Measurements from ENCODE around the gene SAXO2. TPM values are rescaled to one million over a fixed set of nuclear protein-coding genes. Genes with fewer than 3 reads are reported as not detected.
"Not testable (repeated sequence)": the region's sequence is repeated elsewhere in the genome, so short reads cannot be mapped to it uniquely, and the experiment has no call there.

Gene SAXO2
- total and polyA plus RNA-seq, 10 of the 15 experiments (the other 5 are each of a cell fraction or from before 2014, with no cell fraction given), result 0.06 to 2.3 (median 1.4) TPM

DNA sequence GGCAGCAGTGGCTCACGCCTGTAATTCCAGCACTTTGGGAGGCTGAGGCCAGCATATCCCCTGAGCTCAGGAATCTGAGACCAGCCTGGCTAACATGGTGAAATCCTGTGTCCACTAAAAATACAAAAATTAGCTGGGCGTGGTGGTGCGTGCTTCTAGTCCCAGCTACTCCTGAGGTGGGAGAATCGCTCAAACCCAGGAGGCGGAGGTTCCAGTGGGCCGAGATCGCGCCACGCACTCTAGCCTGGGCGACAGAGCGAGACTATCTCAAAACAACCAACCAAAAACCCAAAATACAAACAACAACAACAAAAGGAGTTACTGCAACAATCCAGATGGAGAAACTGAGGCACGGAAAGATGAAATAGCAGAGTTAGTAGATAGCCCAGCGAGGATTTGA, 35.4 kb downstream of the SAXO2 start:
- DNase-seq (ENCODE audit: low read depth, low spot score) (no peak), FAIRE-seq (no peak), ATAC-seq (no peak)
- in situ Hi-C loops (cut with MboI), result no loop called here
- no peak overlapping the region for H3K9ac ChIP-seq (ENCODE audit: control insufficient read depth, insufficient read depth, low read length)
- CTCF ChIA-PET, result no interaction called here
- no peak overlapping the region; the same call in 1 of the 2 replicates for H2AFZ ChIP-seq (ENCODE audit: control insufficient read depth, low read depth, low read length)
- intact Hi-C loops (cut with micrococcal nuclease; ENCODE audit: unreplicated experiment), result no loop called here
- no peak for TF ChIP-seq NR2C2 (IDR thresholded peaks at IDR 0.05; ENCODE audit: borderline replicate concordance, control insufficient read depth, insufficient read length, low read depth)
- TF ChIP-seq, protein P1, sequence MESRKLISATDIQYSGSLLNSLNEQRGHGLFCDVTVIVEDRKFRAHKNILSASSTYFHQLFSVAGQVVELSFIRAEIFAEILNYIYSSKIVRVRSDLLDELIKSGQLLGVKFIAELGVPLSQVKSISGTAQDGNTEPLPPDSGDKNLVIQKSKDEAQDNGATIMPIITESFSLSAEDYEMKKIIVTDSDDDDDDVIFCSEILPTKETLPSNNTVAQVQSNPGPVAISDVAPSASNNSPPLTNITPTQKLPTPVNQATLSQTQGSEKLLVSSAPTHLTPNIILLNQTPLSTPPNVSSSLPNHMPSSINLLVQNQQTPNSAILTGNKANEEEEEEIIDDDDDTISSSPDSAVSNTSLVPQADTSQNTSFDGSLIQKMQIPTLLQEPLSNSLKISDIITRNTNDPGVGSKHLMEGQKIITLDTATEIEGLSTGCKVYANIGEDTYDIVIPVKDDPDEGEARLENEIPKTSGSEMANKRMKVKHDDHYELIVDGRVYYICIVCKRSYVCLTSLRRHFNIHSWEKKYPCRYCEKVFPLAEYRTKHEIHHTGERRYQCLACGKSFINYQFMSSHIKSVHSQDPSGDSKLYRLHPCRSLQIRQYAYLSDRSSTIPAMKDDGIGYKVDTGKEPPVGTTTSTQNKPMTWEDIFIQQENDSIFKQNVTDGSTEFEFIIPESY (IDR thresholded peaks at IDR 0.05), result no peak
- H3K79me2 ChIP-seq (ENCODE audit: control insufficient read depth, insufficient read depth, low read length), result no peaks in the 10 kb centered on the region
- SMC1A ChIA-PET (ENCODE audit: uncharacterized antibody, unreplicated experiment), result no interaction called here
- H3K4me3 ChIP-seq, result no peak overlapping the region; the same call in 1 of the 2 replicates
- no peaks in the 10 kb centered on the region for H4K20me1 ChIP-seq (ENCODE audit: control insufficient read depth, insufficient read depth)
- H3K27me3 ChIP-seq (replicated peaks in 1 of 2; ENCODE audit: control insufficient read depth in 2 of 2, insufficient read depth in 2 of 2, low read length in 1 of 2), result no peaks in the 10 kb centered on the region
- RAD21 ChIA-PET (ENCODE audit: unreplicated experiment), result no interaction called here
- no peaks in the 10 kb centered on the region for H3K36me3 ChIP-seq (ENCODE audit: control insufficient read depth in 2 of 2, insufficient read depth in 2 of 2, low read length in 1 of 2)
- H3K4me2 ChIP-seq (ENCODE audit: control insufficient read depth, insufficient read depth), result peak overlapping the region; percentile 59
- WGBS (ENCODE audit: insufficient coverage, insufficient replicate concordance, low lambda C conversion rate, missing lambda C conversion rate), result 73% methylated on average over 13 of the region's 13 CpGs
- no peaks in the 10 kb centered on the region for H3K9me3 ChIP-seq (replicated peaks; ENCODE audit: control insufficient read depth, insufficient read depth, low read length)
- no peaks in the 10 kb centered on the region for H3K4me1 ChIP-seq (ENCODE audit: control insufficient read depth, insufficient read depth, low read length)
- H3K27ac ChIP-seq (ENCODE audit: control insufficient read depth, insufficient read depth), result no peak overlapping the region
- POLR2A ChIA-PET, result no interaction called here
- BruUV-seq (replicated peaks), result no TSS peak

DNA sequence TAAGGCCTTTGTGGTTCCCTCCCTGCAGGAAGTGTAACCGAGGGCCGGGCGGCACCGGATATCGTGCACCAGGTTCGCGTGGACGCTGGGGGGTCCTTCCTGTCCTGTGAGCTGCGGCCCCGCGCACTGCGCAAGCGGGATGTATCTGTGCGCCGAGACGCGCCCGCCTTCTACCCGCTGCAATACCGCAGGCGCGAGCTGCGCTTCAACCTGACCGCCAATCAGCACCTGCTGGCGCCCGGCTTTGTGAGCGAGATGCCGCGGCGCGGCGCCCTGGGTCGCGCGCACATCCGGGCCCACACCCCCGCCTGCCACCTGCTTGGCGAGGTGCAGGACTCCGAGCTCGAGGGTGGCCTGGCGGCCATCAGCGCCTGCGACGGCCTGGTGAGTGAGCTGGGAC, 35.9 kb downstream of the SAXO2 start:
- Histone ChIP-seq H4K20me1 (ENCODE audit: control insufficient read depth, insufficient read depth) (no peaks in the 10 kb centered on the region), H3K9ac (ENCODE audit: control insufficient read depth, insufficient read depth, low read length) (no peak overlapping the region), H3K4me1 (ENCODE audit: control insufficient read depth, insufficient read depth, low read length) (no peaks in the 10 kb centered on the region), H3K27me3 (replicated peaks in 1 of 2; ENCODE audit: control insufficient read depth in 2 of 2, insufficient read depth in 2 of 2, low read length in 1 of 2) (0 out of 4 replicates have a peak, but pooled peaks cover 0 to 2% of the 10 kb centered on the region in 2 experiments), H3K4me3 (no peak overlapping the region; the same call in 1 of the 2 replicates), H3K9me3 (replicated peaks; ENCODE audit: control insufficient read depth, insufficient read depth, low read length) (no peaks in the 10 kb centered on the region), H3K27ac (ENCODE audit: control insufficient read depth, insufficient read depth) (no peak overlapping the region), H3K4me2 (ENCODE audit: control insufficient read depth, insufficient read depth) (peak overlapping the region; percentile 59), H3K79me2 (ENCODE audit: control insufficient read depth, insufficient read depth, low read length) (no peaks in the 10 kb centered on the region), H2AFZ (ENCODE audit: control insufficient read depth, low read depth, low read length) (peak overlapping the region; percentile 34), H3K36me3 (ENCODE audit: control insufficient read depth in 2 of 2, insufficient read depth in 2 of 2, low read length in 1 of 2) (no peaks in the 10 kb centered on the region)
- ChIA-PET SMC1A (ENCODE audit: uncharacterized antibody, unreplicated experiment) (no interaction called here), RAD21 (ENCODE audit: unreplicated experiment) (no interaction called here), POLR2A (no interaction called here), CTCF (no interaction called here)
- peak; percentile 18; the same call in 1 of the 2 replicates for TF ChIP-seq POLR2A (IDR thresholded peaks at IDR 0.05; ENCODE audit: low read depth, low read length)
- TF ChIP-seq RAD21 (IDR thresholded peaks at IDR 0.05; ENCODE audit: insufficient read depth, low read depth, low read length), result no peak
- TF ChIP-seq NFYB (IDR thresholded peaks at IDR 0.05; ENCODE audit: insufficient read depth, low read depth, low read length), result no peak
- intact Hi-C loops (cut with micrococcal nuclease; ENCODE audit: unreplicated experiment), result no loop called here
- DNase-seq (ENCODE audit: low read depth, low spot score) (no peak), ATAC-seq (peak; percentile 35), FAIRE-seq (no peak)
- BruUV-seq (replicated peaks), result no TSS peak
- WGBS (ENCODE audit: insufficient coverage, insufficient replicate concordance, low lambda C conversion rate, missing lambda C conversion rate), result 42% methylated on average over 41 of the region's 44 CpGs
- in situ Hi-C loops (cut with MboI), result no loop called here

DNA sequence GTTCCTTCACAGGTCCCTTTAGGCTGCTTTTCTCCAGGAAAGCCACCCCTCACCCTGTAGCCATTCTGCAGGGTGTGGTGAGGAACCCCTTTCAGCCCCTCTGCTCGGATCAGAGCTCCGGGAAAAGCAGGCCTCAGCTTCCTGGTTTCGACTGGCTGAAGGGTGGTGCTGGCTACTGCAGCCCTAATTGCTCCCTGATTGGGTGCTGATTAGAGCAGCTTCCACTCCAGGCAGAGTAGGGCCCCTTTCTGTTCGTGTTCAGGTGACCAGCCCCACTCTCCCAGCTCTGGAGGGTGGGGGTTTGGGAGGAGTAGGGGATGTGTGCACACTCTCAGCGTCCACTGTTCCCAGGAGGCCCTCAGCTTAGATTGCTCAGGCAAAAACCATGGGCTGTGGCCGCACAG, 36.9 kb downstream of the SAXO2 start:
- POLR2A ChIA-PET; H3K4me2 ChIP-seq (ENCODE audit: control insufficient read depth, insufficient read depth); ATAC-seq; SMC1A ChIA-PET (ENCODE audit: uncharacterized antibody, unreplicated experiment); H3K4me3 ChIP-seq; H4K20me1 ChIP-seq (ENCODE audit: control insufficient read depth, insufficient read depth); H3K4me1 ChIP-seq (ENCODE audit: control insufficient read depth, insufficient read depth, low read length); H3K36me3 ChIP-seq (ENCODE audit: control insufficient read depth in 2 of 2, insufficient read depth in 2 of 2, low read length in 1 of 2); H3K79me2 ChIP-seq (ENCODE audit: control insufficient read depth, insufficient read depth, low read length); RAD21 ChIA-PET (ENCODE audit: unreplicated experiment); H3K27me3 ChIP-seq (replicated peaks in 1 of 2; ENCODE audit: control insufficient read depth in 2 of 2, insufficient read depth in 2 of 2, low read length in 1 of 2); H3K27ac ChIP-seq (ENCODE audit: control insufficient read depth, insufficient read depth); intact Hi-C loops (cut with micrococcal nuclease; ENCODE audit: unreplicated experiment); H3K9me3 ChIP-seq (replicated peaks; ENCODE audit: control insufficient read depth, insufficient read depth, low read length); CTCF ChIA-PET; DNase-seq (ENCODE audit: low read depth, low spot score); in situ Hi-C loops (cut with MboI); BruUV-seq (replicated peaks); H3K9ac ChIP-seq (ENCODE audit: control insufficient read depth, insufficient read depth, low read length); H2AFZ ChIP-seq (ENCODE audit: control insufficient read depth, low read depth, low read length); FAIRE-seq: not testable (repeated sequence)
- WGBS (ENCODE audit: insufficient coverage, insufficient replicate concordance, low lambda C conversion rate, missing lambda C conversion rate), result 12% methylated on average over 3 of the region's 6 CpGs
